ENCODE results near the gene GPR137.
"Not testable (repeated sequence)": the region's sequence is repeated elsewhere in the genome, so short reads cannot be mapped to it uniquely, and the experiment has no call there.

The GPR137 gene

DNA sequence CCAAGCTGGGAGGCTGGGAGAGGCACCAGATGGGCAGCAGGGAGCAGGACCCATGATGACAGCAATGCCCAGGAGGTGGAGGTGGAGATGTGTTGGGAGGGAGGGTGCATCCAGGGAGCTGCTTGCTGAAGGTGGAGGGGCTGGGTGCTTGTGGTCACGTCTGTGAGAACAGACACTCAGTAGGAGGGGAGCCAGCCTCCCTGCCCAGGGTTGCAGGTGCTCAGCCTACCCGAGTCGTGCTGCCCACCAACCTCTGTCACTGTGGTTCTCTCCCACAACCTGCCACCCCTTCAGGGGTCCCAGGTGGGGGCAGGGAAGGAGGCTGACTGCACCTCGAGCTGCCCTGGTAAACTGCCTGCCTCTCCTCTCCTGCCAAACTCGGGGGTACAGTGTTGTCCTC lies 37.7 kb downstream of the GPR137 start:
- no peak overlapping the region for H3K4me3 Mint-ChIP-seq
- H3K36me3 Mint-ChIP-seq, result peaks cover 25% of the 10 kb centered on the region
- peaks cover 3% of the 10 kb centered on the region for H3K9me3 Mint-ChIP-seq
- H3K4me1 Mint-ChIP-seq, result peaks cover 19% of the 10 kb centered on the region
- H3K27me3 Mint-ChIP-seq, result no peaks in the 10 kb centered on the region
- ATAC-seq, result no peak
- H3K27ac Mint-ChIP-seq, result no peak overlapping the region

DNA sequence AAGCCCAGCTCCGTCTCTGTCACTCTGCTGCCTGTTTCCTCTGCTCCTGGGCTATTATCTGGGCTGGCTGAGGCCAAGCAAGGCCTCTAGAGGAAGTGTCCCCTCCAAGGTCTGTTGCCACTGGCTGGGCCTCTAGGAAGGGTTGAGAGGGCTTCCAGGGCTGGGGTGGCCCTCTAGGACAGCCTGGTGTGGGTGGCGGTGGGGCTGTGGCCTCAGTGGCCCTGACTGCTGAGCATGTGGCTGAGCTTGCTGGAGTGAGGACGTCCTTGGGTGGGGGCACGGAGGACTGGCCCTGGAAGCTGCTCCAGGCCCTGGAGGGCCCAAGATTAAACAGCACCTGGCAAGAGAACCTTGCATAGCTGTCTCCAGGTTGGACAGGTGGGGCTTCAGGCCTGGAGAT lies 38.3 kb downstream of the GPR137 start:
- not testable (repeated sequence) for H3K27ac Mint-ChIP-seq, H3K27me3 Mint-ChIP-seq

DNA sequence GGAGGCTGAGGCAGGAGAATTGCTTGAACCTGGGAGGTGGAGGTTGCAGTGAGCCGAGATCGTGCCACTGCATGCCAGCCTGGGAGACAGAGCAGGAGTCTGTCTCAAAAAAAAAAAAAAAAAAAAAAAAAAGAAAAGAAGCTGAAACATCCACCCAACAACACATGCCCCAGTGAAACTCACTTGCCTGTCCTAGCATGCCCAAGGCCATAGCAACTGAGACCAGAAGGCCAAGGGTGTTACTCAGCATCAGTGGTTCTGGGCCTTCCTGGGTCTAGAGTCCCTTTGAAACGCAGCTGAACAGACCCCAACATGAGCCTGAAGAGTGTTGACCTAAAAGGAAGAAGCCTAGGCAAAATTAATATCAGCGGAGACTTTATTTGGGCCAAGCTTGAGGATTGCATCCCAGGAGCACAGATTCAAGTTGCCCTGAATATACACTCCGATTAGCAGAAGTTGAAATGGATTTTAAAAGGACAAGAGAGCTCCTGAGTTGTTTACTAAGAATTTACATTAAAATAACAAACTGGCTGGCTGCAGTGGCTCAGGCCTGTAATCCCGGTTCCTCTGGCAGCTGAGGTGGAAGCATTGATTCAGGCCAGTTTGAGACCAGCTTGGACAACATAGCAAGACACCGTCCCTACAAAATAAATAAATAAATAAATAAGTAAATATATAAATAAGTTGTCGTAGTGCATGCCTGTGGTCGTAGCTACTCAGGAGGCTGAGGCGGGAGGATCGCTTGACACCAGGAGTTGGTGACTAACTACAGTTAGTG lies 39.2 kb downstream of the GPR137 start:
- H3K27ac Mint-ChIP-seq, result no peak overlapping the region
- no peak overlapping the region for H3K4me3 Mint-ChIP-seq
- ATAC-seq, result no peak
- peaks cover 25% of the 10 kb centered on the region for H3K36me3 Mint-ChIP-seq
- H3K4me1 Mint-ChIP-seq, result peaks cover 6% of the 10 kb centered on the region
- H3K9me3 Mint-ChIP-seq, result peaks cover 3% of the 10 kb centered on the region
- no peaks in the 10 kb centered on the region for H3K27me3 Mint-ChIP-seq

More for the DNA sequence above, 38.3 kb downstream of the GPR137 start:
- not testable (repeated sequence) for H3K4me3 Mint-ChIP-seq, H3K9me3 Mint-ChIP-seq, ATAC-seq
- H3K4me1 Mint-ChIP-seq, result peaks cover 15% of the 10 kb centered on the region
- H3K36me3 Mint-ChIP-seq, result peaks cover 25% of the 10 kb centered on the region

DNA sequence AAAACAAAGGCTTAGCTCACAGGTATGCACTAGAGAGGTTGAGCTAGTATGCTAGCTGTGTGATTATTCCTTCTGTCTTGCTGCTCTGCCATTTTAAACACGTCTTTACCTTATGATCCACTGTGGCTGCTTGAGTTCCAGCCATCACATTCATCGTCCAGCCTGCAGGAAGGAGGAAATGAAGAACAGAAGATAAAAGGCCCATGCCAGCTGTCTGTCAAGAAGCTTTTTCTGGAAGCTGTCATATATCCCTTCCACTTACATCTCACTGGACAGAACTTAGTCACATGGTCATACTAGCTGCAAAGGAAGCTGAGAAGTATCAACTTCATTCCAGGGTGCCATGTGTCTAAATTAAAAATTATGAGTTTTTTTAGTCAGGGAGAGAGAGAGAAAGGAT lies 41.7 kb downstream of the GPR137 start:
- Mint-ChIP-seq H3K4me1 (peaks cover 13% of the 10 kb centered on the region), H3K36me3 (no peaks in the 10 kb centered on the region), H3K27ac (no peak overlapping the region), H3K4me3 (no peak overlapping the region), H3K9me3 (peaks cover 3% of the 10 kb centered on the region), H3K27me3 (no peaks in the 10 kb centered on the region)
- no peak for ATAC-seq

DNA sequence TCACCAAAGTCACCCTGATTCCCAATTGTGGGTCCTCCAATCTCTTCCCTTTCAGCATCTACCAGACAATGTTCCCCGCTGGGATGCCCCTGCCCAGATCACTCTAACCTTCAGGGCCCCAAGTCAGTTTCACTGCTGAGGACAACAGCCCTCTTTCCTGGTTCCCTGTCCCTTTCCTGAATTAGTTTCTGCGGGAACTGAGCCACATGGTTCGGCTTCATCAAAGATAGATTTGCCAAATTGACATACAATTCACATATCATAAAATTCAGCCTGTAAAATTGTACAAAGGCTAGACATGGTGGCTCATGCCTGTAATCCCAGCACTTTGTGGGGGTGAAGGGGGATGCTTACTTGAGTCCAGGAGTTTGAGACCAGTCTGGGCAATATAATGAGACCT lies 42.3 kb downstream of the GPR137 start:
- Mint-ChIP-seq H3K4me3 (no peak overlapping the region), H3K36me3 (no peaks in the 10 kb centered on the region), H3K27ac (no peak overlapping the region), H3K27me3 (no peaks in the 10 kb centered on the region), H3K9me3 (peaks cover 3% of the 10 kb centered on the region), H3K4me1 (peaks cover 13% of the 10 kb centered on the region)
- ATAC-seq, result no peak

DNA sequence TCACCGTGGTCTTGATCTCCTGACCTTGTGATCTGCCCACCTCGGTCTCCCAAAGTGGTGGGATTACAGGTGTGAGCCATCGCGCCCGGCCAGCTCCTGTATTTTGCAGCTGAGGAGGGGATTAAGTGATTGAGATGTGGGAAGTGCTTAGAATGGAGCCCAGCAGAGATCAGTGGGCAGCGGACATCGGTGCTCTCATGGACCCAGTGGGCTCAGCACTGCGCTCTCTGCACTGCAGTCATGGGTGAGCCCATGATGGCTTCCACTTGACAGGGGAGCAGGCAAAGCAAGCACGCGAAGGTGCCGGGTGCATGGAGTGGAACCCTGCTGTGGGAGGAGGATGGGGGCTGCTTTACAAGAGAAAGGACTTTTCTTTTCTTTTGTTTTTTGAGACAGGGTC lies 45.2 kb downstream of the GPR137 start:
- ATAC-seq, result no peak
- Mint-ChIP-seq H3K9me3 (peaks cover 3% of the 10 kb centered on the region), H3K36me3 (no peaks in the 10 kb centered on the region), H3K4me3 (no peak overlapping the region), H3K27ac (peak overlapping the region; percentile 36), H3K27me3 (no peaks in the 10 kb centered on the region), H3K4me1 (peaks cover 27% of the 10 kb centered on the region)

DNA sequence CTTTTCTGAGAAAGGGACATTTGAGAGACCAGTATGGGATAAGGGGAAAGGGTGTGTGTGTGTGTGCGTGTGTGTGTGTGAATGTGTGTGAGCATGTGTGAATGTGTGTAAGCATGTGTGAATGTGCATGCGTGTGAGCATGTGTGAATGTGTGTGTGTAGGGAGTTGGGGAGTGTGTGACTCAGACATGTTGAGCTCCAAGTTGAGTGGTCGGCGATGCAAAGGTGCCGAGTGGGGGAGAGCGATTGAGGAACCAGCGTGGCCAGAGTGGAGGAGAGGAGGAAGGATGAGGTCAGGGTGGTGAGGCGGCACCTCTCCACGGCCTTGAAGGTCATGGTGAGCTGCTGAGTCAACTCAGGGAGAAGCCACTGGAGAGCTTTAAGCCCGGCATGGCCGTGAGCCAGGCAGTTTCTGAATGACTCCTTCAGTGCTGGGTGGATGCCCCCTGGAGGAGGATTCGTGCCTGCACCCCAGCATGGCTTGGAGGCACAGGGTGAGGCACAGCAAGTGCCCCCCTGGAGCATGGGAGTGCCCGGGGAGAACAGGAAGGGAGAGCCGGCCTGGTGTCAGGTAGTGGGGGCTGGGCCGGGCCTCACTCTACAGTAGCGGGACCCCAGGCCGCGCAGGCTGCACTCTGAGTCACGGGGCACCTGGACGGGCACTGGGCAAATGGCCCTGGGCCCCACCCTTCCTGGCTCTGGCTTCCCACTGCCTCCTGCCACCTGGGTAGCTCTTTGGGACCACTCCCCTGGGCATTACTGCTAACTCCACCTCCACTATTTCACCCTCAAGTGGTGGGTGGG lies 46.1 kb downstream of the GPR137 start:
- H3K4me3 Mint-ChIP-seq, result peak overlapping the region; percentile 24
- H3K27ac Mint-ChIP-seq, result peak overlapping the region; percentile 36
- H3K36me3 Mint-ChIP-seq, result no peaks in the 10 kb centered on the region
- no peaks in the 10 kb centered on the region for H3K27me3 Mint-ChIP-seq
- H3K4me1 Mint-ChIP-seq, result peaks cover 33% of the 10 kb centered on the region
- peak; percentile 90 for ATAC-seq
- H3K9me3 Mint-ChIP-seq, result peaks cover 3% of the 10 kb centered on the region

DNA sequence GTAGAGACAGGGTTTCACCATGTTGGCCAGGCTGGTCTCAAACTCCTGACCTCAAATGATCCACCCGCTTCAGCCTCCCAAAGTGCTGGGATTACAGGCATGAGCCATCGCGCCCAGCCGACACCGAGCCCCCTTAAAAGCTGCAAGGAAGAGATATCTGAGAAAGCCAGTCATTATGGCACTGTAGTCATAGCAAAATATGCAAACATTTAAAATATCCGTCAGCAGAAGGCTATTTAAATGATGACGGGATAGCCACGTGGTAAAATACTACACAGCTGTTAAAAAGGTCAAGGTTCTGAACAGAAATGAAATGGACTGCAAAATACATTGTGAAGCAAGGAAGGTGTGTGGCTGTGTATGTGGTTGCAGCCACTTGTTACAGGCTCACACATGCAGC lies 47.9 kb downstream of the GPR137 start:
- no peaks in the 10 kb centered on the region for H3K9me3 Mint-ChIP-seq
- H3K27ac Mint-ChIP-seq, result no peak overlapping the region
- H3K4me1 Mint-ChIP-seq, result peaks cover 34% of the 10 kb centered on the region
- no peak for ATAC-seq
- H3K36me3 Mint-ChIP-seq, result no peaks in the 10 kb centered on the region
- no peak overlapping the region for H3K4me3 Mint-ChIP-seq
- H3K27me3 Mint-ChIP-seq, result no peaks in the 10 kb centered on the region

DNA sequence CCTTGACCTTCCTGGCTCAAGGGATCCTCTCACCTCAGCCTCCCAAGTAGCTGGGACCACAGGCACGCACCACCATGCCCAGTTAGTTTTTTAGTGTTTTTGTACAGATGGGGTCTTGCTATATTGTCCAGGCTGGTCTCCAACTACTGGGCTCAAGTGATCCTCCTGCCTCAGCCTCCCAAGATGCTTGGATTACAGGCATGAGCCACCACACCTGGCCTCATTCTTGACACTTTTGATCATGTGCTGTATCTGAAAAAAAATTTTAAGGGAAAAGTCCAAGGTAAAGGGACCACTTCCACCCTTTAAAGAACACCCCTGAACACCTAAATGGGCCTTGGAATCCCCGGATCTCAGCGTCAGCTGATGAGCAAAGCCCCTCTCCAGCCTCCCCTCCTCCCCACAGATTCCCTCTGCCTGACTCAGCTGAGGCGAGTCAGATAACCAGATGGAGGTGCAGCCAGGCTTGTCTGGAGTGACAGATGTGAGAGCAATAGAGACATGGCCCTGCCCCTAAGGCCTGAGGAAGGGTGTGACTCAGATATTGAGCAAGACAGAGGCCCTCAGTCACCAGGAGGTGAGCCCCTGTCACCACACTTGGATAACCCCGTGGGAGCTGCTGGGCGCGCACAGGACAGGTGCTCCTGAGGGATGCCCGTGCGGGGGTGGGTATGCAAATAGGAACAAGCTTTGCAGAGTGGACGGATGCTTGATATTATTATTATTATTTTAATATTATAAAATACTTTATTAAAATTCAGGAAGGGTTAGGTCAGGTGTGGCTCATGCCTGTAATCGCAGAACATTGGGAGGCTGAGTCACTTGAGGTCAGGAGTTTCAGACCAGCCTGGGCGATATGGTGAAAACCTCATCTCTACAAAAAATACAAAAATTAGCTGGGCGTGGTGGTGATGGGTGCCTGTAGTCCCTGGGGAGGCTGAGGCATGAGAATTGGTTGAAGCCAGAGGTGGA lies 49.4 kb downstream of the GPR137 start:
- Mint-ChIP-seq H3K27me3 (no peaks in the 10 kb centered on the region), H3K4me3 (peak overlapping the region; percentile 50), H3K36me3 (no peaks in the 10 kb centered on the region), H3K9me3 (no peaks in the 10 kb centered on the region), H3K4me1 (peaks cover 48% of the 10 kb centered on the region), H3K27ac (peak overlapping the region; percentile 74)
- ATAC-seq, result peak; percentile 88

DNA sequence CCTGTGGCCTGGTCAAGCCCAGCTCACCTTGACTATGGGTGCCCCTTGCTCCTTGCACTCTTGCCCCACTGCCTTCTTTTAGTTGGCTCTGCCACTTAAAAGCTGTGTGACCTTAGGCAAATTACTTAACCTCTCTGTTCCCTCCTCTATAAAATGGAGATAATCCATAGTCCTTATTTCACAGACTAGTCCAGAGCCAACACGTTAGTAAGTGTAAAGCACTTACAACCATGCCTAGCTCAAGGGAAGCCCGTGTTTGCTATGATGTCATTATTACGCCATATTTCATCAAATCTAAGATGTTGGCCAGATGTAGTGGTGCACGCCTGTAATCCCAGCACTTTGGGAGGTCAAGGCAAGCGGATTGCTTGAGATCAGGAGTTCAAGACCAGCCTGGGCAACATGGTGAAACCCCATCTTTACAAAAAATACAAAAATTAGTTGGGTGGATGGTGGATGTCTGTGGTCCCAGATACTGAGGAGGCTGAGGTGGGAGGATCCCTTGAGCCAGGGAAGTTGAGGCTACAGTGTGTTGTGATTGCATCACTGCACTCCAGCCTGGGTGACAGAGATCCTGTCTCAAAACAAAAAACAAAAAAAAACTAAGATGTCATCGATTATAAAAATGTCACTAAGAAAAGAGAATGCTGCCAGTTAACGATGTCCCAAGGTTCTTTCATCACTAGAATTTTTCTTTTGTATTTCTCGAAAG lies 52.0 kb downstream of the GPR137 start:
- Mint-ChIP-seq H3K36me3 (peaks cover 18% of the 10 kb centered on the region), H3K9me3 (no peaks in the 10 kb centered on the region), H3K4me1 (peaks cover 61% of the 10 kb centered on the region), H3K27ac (no peak overlapping the region), H3K4me3 (no peak overlapping the region), H3K27me3 (no peaks in the 10 kb centered on the region)
- no peak for ATAC-seq

DNA sequence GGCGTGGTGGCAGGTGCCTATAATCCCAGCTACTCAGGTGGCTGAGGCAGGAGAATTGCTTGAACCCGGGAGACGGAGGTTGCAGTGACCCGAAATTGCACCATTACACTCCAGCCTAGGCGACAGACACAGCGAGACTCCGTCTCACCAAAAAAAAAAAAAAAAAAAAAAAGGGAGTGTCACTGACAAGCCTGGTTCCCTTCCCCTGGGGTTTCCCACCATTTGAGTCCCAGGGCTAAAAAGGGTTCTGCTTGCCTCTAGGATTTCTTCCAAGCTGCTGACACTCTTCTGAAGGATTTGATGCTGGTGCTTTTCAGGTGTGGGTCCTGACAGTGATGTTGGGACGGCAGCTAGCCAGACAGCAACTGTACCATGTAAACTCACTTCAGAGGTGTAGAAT lies 53.1 kb downstream of the GPR137 start:
- no peak for ATAC-seq
- Mint-ChIP-seq H3K27me3 (no peaks in the 10 kb centered on the region), H3K4me3 (peak overlapping the region; percentile 91), H3K27ac (peak overlapping the region; percentile 91), H3K4me1 (peaks cover 64% of the 10 kb centered on the region), H3K9me3 (no peaks in the 10 kb centered on the region), H3K36me3 (peaks cover 20% of the 10 kb centered on the region)

All from stimulated activated memory B cell treated with anti-CD40 and anti-IgM and Interleukin-4, amounts not matched to agents 10 μg/mL and 1 μg/mL and 100 μg/mL, for 72 hours (primary cell).